NCI-H69 (cell line): ENCODE data around the gene TRPM1.

ENCODE experiments used
- DNase-seq: peaks from one replicate; lab custom pipeline; 2025; lab: John Stamatoyannopoulos, UW

The TRPM1 gene

GRCh38 chr15:31101262-31102038, at the start of gene TRPM1:
TRPM1 (minus strand) TSS chr15:31101725; CDS start chr15:31081355, 20,370 bp downstream.
- peak; percentile 71 for DNase-seq

DNA sequence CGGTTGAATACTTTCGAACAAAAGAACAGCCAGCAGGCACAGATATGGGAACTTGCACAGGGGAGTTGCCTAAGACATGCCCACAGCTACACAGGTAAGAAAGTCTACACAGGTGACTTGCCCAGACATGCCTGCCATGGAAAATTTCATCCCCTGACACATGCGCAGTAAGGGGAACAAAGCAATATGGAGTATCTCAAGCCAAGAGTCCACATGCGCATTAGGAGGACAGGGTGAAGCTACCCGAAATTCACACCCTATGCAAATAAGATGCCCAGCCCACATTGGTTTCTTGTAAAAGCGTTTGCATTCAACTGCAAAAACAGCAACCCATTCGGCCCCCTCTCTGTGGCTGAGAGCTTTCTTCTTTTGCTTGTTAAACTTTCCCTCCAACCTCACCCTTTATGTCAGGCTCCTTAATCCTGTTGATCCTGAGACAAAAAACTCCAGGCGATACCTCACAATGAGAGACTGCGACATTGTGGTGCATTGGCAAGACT, 49.3 kb upstream of the TRPM1 start:
- DNase-seq = peak; percentile 70

DNA sequence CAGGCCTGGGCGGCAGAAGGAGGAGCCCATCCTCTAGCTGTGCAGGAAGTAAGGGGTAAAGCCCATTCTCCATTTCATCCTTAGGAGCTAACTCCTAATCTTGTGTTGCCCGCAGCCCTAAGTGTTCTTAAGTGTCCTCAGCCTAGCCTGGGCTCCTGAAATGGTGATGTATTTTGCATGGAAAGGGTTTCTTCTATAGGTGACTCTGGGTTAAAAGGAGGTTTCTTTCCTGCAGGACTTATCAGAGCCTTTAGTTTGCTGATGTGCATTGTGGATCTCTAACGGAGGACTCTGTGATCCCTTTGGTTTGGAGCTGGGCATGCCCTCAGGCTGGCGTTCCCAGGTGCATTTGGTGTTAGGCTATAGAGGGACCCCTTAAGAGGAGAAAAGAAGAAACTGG, 48.5 kb upstream of the TRPM1 start:
- no peak for DNase-seq

DNA sequence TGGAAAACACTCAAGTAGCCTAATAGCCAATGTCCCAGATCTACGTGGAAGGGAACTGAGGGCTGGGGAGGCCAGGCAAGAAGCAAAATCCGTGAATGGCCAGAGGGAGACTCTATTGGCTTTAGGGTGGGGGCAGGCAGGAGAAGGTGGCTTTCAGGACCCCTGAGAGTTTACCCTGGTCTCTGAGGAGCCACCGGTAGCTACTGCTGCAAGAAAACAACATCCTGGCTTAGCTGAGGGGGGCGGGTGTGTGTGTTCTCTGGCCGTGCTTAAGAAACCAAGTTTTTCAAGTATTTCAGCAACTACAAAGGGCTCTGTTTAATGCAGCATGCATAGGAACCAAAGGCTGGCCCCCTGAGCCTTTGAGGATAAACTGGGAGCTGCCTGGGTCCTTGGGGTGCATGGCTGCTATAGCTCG, 47.6 kb upstream of the TRPM1 start:
- DNase-seq = no peak

DNA sequence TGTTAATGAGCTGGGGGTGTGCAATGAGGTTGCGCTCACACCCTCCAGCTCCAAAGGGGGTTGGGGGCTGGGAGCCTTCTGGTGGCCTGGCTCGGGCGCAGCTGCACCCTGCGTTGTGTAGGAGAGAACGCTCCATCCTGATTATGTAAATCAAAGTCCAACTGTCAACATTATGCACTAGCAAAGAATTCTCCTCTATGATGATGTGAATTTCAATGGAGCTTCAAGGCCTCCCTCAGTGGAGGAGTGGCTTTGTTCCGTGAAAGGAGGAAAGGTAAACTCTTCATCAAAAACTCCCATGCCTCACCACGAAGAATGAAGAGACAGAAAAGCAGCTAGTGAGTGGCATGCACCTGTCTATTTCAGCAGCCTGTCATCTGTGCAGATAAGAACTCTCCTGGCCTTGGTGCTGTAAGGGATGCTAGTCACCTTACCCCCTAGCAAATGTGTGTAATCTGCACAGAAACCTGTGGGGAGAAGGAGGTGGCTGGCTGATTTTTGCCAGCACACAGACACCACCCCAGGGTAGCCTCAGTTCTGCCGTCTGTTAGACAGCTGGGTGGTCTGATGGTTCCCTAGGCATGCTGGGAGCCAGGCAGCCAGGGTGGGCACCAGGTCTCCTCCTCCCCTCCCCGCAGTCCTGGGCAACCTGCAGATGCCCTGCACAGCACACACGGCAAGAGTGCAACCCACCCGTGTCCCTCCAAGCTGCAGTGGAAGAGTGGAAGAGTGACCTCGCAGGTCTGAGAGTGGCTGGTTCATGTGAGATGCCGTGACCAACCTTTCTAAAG, 47.0 kb upstream of the TRPM1 start:
- DNase-seq = peak; percentile 49

- DNase-seq = no peak
Observed at GRCh38 chr15:31147944-31148296, 46.4 kb upstream of the TRPM1 start.

DNA sequence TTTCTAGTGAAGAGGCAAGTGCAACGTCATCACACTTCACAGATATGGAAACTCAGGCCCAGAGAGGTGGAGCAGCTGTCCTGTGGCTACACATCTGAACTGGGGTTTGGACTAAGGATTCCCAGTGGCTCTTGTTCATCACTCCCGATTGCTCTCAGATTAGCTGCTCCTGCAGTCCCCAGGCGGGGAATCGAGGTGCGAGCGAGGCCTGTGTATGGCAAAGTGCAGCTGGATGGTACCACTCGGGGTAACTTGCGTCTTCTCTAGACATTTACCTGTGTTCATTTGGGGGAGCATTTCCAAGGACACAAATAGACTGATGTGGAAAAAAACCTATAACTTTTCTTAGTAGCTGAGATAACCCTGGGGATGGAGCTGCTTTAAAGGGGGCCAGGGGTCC, 45.9 kb upstream of the TRPM1 start:
- DNase-seq = no peak

- DNase-seq = peak; percentile 13
Observed at GRCh38 chr15:31145271-31145911, 43.9 kb upstream of the TRPM1 start.

- DNase-seq = no peak
Observed at GRCh38 chr15:31141792-31142191, 40.3 kb upstream of the TRPM1 start.

DNA sequence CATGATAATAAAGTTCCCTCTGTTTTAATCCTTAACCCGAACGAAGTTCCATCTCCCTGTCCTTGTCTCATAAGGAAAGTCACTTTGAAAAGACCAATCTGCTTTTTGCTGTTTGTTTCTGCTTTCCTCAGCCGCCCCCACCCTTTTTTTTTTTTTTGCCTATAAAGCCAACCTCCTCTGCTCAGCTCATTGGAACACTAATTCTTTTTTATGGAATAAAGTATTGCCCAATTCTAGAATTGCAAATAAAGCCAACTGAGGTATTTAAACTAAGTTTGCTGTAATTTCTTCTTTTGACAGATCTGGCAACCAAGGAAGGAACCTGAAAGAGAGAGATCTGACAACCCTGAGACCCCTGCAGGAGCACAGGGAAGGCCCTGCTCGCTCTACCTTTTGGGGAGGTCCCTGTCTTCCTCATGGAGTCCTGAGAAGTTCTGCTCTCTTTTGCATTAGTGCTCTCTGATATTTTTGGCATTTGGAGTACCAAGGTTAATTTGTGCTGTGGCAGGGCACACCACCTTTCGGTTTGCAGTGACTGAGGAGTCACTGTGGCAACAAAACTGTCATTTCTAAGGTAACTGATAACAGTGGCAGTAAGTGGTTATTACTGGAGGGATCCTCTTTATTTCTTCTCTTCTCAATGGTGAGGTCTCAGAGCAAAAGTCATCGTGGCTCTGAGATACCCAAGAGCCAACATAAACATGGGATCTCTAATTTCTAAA, 35.2 kb upstream of the TRPM1 start:
- no peak for DNase-seq

GRCh38 chr15:31136016-31136415, 34.5 kb upstream of the TRPM1 start:
- DNase-seq = peak; percentile 59

DNA sequence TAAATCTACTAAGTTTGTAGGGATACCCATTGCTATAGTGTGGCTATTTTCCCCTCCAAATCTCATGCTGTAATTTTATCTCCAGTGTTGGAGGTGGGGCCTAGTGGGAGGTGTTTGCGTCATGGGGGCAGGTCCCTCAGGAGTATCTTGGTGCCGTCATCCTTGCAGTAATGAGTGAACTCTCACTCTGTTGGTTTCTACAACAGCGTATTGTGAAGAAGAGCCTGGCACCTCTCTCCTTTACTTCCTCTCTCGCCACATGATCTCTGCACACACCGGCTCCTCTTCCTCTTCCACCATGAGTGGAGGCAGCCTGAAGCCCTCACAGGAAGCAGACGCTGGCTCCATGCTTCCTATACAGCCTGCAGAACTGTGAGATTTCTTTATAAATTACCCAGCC, 34.0 kb upstream of the TRPM1 start:
- DNase-seq = no peak

DNA sequence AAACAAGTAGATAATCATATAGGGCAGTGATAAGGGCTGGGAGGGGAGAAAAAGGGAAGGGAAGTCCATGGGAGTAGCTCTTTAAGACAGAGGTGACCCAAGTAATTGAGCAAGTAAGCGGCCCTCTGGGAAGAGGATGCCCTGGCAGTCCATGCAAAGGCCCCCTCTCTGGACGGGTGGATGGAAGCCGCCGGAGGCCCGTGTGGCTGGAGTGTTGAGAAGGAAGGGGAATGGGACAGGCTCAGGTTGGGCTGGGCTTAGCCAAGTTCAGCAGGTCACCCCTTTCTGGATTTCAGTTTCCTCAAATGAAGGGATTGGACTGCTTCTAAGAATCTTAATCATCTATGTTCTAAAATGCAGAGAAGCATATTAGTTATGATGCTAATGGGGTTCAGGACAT, 32.4 kb upstream of the TRPM1 start:
- no peak for DNase-seq

- DNase-seq = no peak
Observed at GRCh38 chr15:31131853-31132375, 30.4 kb upstream of the TRPM1 start.

DNA sequence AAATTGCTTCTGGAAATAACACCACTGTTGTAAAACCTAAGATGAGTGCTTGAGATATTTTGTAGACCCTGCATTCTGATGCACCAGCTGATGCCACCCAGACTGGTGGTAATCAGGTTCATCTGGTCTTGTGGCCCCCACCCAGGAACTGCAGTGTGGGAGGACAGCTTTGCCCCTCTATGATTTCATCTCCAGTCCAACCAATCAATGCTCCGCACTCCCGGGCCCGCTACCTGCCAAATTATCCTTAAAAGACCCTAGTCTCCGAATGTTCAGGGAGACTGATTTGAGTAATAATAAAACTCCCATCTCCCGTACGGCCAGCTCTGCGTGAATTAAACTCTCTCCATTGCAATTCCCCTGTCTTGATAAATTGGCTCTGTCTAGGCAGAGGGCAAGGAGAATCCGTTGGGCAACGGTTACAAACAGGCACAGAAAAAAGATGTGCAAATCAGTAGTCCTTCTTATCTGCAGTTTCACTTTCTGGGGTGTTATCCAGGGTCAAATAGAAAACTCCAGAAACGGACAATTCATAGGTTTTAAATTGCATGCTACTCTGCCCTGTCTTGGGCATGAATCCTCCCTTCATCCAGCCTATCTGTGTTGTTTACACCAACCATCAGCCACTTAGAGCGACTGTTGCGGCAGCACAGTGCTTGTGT, 29.2 kb upstream of the TRPM1 start:
- DNase-seq = no peak

GRCh38 chr15:31129769-31130303, 28.3 kb upstream of the TRPM1 start:
- DNase-seq = no peak

GRCh38 chr15:31128919-31129768, 27.6 kb upstream of the TRPM1 start:
- DNase-seq = peak; percentile 73

DNA sequence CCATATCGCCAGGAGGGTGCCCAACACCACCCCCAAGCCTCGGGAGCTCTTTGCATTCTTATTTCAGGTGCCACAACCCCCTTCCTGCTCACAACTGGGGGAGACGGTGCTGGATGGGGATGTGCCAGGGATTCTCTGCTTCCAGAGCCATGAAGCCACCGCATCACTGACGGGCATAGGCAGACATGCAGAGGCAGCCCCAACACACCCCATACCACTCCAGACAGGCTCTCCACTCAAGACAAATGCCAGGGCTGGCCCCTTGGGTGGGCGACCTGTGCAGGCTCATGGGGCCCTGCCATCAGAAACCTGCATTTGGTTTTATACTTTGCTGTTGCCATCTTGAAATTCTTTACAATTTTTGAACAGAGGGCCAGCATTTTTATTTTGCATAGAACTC, 27.0 kb upstream of the TRPM1 start:
- no peak for DNase-seq

GRCh38 chr15:31127596-31128261, 26.2 kb upstream of the TRPM1 start:
- DNase-seq = no peak
